HTERT RPE-1 (cell line): Measurements from ENCODE around the gene BRD3.

Experiments
- in situ Hi-C: fragments of 300-500 bp; cut with MboI; formaldehyde crosslinking; loops from 4 replicates; pipeline ENCODE4 v1.14.3; 2020; ENCODE audit warnings: low sequenced_read_pairs

The BRD3 gene

GRCh38 chr9:134066913-134067851 lies 644 bp downstream of the BRD3 start:
- in situ Hi-C loops: no loop called here

DNA sequence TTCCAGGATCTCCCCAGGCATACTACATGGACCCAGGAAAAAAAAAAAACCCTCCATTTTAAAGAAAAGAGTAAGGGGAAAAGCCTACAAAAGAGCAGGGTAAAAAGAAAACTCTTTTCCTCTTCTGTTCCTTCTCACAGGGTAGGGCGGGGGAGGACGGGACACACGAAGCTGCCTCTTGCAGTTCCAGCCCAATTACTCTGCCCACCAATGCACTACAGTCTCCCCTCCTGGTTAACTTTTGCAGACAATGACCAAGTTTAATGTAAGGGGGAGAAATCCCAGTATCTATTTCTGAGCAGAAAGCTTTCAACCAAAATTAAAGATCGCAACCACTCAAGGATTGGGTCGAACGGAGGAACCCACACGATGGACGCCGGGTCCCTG lies 1.3 kb downstream of the BRD3 start:
- in situ Hi-C loops: no loop called here

- in situ Hi-C loops: no loop called here
Observed at GRCh38 chr9:134065612-134066419, 2.0 kb downstream of the BRD3 start.

DNA sequence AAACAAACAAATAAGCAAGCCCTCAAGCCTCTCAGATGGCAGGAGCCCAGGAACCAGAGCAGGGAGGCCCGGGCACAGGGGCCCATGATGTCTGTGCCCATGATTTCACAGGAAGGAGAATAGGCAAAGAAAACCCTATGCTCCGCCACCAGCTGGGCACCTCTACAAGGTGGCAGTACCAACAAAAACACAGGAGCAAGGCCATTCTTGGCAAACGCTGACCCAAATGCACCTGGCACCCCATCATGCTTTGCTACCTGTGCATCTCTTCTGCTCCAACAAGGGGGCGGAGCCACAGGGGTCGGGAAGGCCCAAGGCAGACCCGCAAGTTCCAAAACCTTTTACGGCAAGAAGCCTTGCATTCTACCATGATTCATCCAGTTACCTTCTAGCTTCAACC lies 3.1 kb downstream of the BRD3 start:
- in situ Hi-C loops: no loop called here

DNA sequence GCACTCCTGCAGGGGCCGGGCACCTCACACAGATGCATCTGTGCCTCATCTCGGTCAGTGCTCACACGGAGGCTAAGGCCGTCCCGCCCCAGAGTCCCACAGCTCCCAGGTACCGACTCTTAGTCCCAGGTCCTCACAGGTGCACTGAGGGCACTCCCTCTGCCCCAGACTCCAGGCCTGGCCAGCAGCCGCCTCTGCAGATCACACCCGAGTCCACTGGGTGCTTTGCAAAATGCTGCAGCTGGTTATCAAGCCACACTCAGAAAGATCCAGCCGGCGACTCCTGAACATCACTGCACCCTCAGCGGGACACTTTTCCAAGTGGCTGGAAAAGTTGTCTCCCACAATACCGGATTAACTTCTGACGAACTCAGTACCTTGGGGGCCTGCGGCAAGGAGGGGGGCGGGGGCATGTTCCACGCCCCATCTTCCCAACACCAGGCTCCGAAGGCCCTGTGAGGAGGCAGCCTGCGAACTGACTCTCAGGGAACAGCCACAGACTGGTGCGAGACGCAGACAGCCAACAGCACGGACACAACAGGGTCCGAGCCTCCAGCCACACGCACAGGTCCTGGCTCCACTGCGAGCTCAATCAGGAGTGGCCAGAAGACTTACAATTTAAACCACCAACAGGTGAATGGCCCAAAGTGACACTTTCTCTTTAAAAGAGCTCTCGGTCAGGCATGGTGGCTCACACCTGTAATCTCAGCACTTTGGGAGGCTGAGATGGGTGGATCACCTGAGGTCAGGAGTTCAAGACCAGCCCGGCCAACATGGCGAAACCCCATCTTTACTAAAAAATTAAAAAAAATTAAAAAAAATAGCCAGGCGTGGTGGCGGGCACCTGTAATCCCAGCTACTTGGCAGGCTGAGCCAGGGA lies 4.0 kb downstream of the BRD3 start:
- in situ Hi-C loops: no loop called here

- in situ Hi-C loops: no loop called here
Observed at GRCh38 chr9:134063088-134063570, 4.7 kb downstream of the BRD3 start.

- in situ Hi-C loops: no loop called here
Observed at GRCh38 chr9:134062461-134063087, 5.3 kb downstream of the BRD3 start.

- in situ Hi-C loops: no loop called here
Observed at GRCh38 chr9:134061688-134062371, 6.0 kb downstream of the BRD3 start.

- in situ Hi-C loops: no loop called here
Observed at GRCh38 chr9:134061019-134061687, 6.7 kb downstream of the BRD3 start.

DNA sequence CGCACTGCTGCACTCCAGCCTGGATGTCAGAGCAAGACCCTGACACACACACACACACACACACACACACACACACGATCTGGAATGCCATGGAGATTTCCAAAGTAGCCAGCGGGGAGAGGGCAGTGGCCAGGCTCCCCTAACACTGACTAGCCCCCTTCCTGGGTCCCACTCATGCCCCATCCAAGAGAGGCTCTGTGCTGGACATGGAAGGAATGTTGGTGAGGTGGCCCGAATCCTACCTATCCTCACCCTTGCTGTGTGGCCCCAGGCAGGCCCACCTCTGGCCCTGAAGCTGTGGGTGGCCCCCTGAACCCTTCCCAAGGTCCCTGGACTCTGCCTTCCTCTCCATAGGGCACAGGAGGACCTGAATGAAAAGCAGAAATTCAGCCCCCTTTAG lies 7.3 kb downstream of the BRD3 start:
- in situ Hi-C loops: no loop called here

GRCh38 chr9:134059661-134060395 lies 8.0 kb downstream of the BRD3 start:
- in situ Hi-C loops: no loop called here

GRCh38 chr9:134059188-134059641 lies 8.6 kb downstream of the BRD3 start:
- in situ Hi-C loops: no loop called here

GRCh38 chr9:134058716-134059115 lies 9.1 kb downstream of the BRD3 start:
- in situ Hi-C loops: no loop called here

DNA sequence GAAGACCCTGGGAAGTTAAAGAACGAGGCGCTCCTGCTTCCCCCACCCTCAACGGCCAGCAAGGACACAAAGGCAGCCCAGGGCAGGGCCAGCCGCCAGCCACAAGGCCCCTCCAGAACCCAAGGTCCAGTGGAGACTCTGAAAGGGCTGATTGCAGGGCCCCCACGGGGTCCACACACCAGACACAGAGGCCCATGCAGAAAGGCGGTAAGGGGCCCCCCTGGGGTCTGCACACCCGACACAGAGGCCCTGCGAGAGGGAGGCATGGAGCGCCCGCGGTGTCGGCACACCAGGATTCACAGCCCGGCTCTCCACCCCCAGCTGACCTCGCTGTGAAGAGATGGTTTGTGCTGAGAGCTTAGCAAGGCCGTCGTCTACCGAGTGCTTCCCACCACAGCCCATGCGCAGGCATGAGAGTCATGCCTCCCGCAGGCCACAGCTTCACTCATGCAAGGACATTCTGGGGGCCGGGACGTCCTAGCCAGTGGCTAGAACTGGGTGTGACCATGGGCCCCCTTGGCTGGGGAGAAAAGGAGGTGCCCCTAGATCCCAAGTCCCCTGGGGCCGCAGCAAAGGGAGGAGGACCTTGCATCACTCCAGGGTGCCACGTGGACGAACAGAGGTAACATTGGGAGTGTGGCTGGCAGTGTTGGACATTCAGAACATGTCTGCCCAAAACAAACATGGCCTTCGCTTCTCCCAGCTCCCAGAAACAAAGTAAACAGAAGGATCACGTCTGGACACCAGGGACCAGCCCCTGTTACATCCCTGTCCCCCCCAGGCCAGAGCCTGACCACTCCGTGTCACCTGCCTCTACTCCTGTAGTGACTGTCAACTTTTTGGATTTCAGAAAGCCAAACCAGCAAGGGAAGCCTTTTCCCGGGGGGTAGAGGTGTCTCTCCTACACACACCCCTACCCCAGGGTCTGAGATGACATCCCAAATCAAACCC lies 9.8 kb downstream of the BRD3 start:
- in situ Hi-C loops: no loop called here

DNA sequence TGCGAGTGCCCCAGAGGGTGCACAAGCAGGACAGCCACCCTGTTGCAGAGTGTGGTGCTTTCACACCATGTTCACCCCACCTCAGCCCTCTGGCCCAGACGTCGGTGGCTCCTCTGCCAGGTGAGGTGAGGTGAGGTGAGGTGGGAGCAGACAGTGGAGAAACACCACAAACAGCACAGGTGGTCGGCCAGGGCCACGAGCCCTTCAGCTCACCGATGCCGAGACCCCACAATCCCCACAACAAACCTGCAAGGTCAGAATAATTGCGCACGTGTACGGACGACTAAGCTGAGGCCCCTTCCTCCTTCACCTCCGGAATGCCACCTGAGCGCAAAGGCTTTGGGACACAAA lies 10.5 kb downstream of the BRD3 start:
- in situ Hi-C loops: no loop called here

DNA sequence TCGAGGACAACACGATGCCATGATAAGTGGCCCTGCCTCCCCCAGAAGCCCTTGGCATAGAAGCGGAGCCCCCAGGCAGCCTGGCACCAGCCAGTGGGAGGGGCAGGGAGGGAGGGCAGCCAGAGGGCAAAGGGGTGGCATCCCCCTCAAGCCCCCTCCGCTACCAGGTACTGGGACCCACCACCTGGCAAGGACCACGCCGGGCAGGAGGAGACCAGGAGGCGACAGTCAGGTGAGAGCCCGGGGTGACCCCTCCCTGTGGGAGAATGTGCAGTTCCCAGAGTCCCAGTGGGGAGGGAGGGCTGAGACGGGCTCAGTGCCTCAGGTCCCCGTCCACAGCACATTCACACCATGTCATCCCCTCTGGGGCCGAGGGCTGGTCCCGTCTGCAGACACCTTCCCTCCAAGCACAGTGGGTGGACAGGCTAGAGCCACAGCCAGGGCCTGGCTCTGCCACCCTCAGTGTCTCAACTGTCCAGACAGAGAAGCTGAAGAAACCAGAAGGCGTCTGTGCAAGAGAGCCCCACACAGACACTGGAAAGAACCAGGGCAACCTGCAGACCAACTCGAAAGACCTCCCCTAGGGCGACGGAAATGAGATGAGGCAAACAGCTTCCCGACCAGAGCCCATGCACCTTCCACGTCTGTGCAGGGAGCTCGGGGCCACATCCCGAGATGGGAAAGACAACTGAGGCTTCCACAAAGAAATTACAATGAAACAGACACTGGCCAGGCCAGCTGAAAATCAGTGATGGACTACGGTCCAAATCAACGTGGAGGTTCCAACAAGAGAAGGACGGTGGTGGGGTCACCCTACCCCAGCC lies 11.1 kb downstream of the BRD3 start:
- in situ Hi-C loops: no loop called here
